GM19455 (cell line): Measurements from ENCODE around the gene GPR78.

ENCODE experiments used
- ATAC-seq: cut with Tn5 transposase; IDR thresholded peaks from one replicate; pipeline ENCODE4 v1.9.1; 2021; ENCODE audit not compliant: unreplicated experiment

GPR78 gene

GRCh38 chr4:8598391-8599090 is 18.3 kb downstream of the GPR78 start:
- no peak for ATAC-seq

GRCh38 chr4:8599091-8599460 is 18.9 kb downstream of the GPR78 start:
- ATAC-seq, result no peak

GRCh38 chr4:8599657-8600056 is 19.5 kb downstream of the GPR78 start:
- ATAC-seq, result no peak

- ATAC-seq, result no peak
These were observed 20.1 kb downstream of the GPR78 start for GRCh38 chr4:8600266-8600665.

GRCh38 chr4:8600686-8601085 is 20.5 kb downstream of the GPR78 start:
- ATAC-seq, result no peak

GRCh38 chr4:8601086-8601485 is 20.9 kb downstream of the GPR78 start:
- ATAC-seq, result no peak

GRCh38 chr4:8601556-8601955 is 21.4 kb downstream of the GPR78 start:
- no peak for ATAC-seq

- ATAC-seq, result no peak
These were observed 22.7 kb downstream of the GPR78 start for GRCh38 chr4:8602686-8603430.

- ATAC-seq, result no peak
These were observed 23.7 kb downstream of the GPR78 start for GRCh38 chr4:8603931-8604330.

GRCh38 chr4:8605289-8605688 is 25.1 kb downstream of the GPR78 start:
- no peak for ATAC-seq

- no peak for ATAC-seq
These were observed 26.3 kb downstream of the GPR78 start for GRCh38 chr4:8606476-8606875.

- no peak for ATAC-seq
These were observed 26.8 kb downstream of the GPR78 start for GRCh38 chr4:8606966-8607365.

- ATAC-seq, result no peak
These were observed 27.6 kb downstream of the GPR78 start for GRCh38 chr4:8607603-8608481.

- no peak for ATAC-seq
These were observed 28.7 kb downstream of the GPR78 start for GRCh38 chr4:8608714-8609391.

GRCh38 chr4:8609406-8609805 is 29.2 kb downstream of the GPR78 start:
- no peak for ATAC-seq

- no peak for ATAC-seq
These were observed 29.7 kb downstream of the GPR78 start for GRCh38 chr4:8609824-8610350.

GRCh38 chr4:8610858-8611616 is 30.8 kb downstream of the GPR78 start:
- ATAC-seq, result no peak

GRCh38 chr4:8612646-8613045 is 32.5 kb downstream of the GPR78 start:
- no peak for ATAC-seq

- no peak for ATAC-seq
These were observed 33.5 kb downstream of the GPR78 start for GRCh38 chr4:8613421-8614364.
